Chondrocyte (in vitro differentiated cells): ENCODE results near the gene RAB44. TPM values are rescaled to one million over a fixed set of nuclear protein-coding genes. Genes with fewer than 3 reads are reported as not detected.

Experiments used
- DNase-seq: peaks from one replicate; pipeline ENCODE4 v3.0.0; 2021; ENCODE audit warnings: mixed read lengths, low spot score
- H3K27ac Mint-ChIP-seq: one replicate; pipeline ENCODE4 v1.8.0; 2021; ENCODE audit warnings: mild to moderate bottlenecking, moderate library complexity, mixed read lengths; ENCODE audit not compliant: unreplicated experiment
- H3K27me3 Mint-ChIP-seq: 2 replicates; pipeline ENCODE4 v1.8.0; 2021; ENCODE audit warnings: low read depth, mixed read lengths
- H3K36me3 Mint-ChIP-seq: 2 replicates; pipeline ENCODE4 v1.8.0; 2021; ENCODE audit warnings: low read depth, mixed read lengths
- H3K4me1 Mint-ChIP-seq: 2 replicates; pipeline ENCODE4 v1.8.0; 2021; ENCODE audit warnings: low read depth, mild to moderate bottlenecking, mixed read lengths
- H3K4me3 Mint-ChIP-seq: one replicate; pipeline ENCODE4 v1.8.0; 2021; ENCODE audit warnings: mild to moderate bottlenecking, moderate library complexity, mixed read lengths; ENCODE audit not compliant: unreplicated experiment
- H3K9me3 Mint-ChIP-seq: 2 replicates; pipeline ENCODE4 v1.8.0; 2021; ENCODE audit warnings: low read depth, mixed read lengths
- CTCF ChIP-seq: fragments of 200-600 bp; sonication (generic); IDR thresholded peaks from 2 replicates; pipeline ENCODE4 v1.5.0; 2021; ENCODE audit warnings: antibody characterized with exemption, mild to moderate bottlenecking, moderate library complexity
- total RNA-seq: library from RNA; stranded (reverse); gene quantifications from 3 replicates; pipeline ENCODE4 v1.2.1, GENCODE V29; 2021

RAB44 gene
- total RNA-seq, 1 donor from 2014 or later, result not detected

- H3K36me3 Mint-ChIP-seq, result peaks cover 2% of the 10 kb centered on the region
- no peak for DNase-seq
- H3K4me1 Mint-ChIP-seq, result no peaks in the 10 kb centered on the region
- no peak for TF ChIP-seq CTCF
- H3K9me3 Mint-ChIP-seq, result peaks cover 11% of the 10 kb centered on the region
- no peak overlapping the region for H3K27ac Mint-ChIP-seq
- peaks cover 9% of the 10 kb centered on the region for H3K27me3 Mint-ChIP-seq
- H3K4me3 Mint-ChIP-seq, result no peak overlapping the region
Observed at GRCh38 chr6:36751091-36751490, 53.5 kb downstream of the RAB44 start.

GRCh38 chr6:36751833-36752186, 54.2 kb downstream of the RAB44 start:
- Mint-ChIP-seq H3K36me3 (peaks cover under 1% of the 10 kb centered on the region), H3K27ac (no peak overlapping the region), H3K27me3 (peaks cover 4% of the 10 kb centered on the region), H3K4me1 (no peaks in the 10 kb centered on the region), H3K4me3 (no peak overlapping the region), H3K9me3 (peaks cover 11% of the 10 kb centered on the region)
- no peak for TF ChIP-seq CTCF
- DNase-seq, result no peak

DNA sequence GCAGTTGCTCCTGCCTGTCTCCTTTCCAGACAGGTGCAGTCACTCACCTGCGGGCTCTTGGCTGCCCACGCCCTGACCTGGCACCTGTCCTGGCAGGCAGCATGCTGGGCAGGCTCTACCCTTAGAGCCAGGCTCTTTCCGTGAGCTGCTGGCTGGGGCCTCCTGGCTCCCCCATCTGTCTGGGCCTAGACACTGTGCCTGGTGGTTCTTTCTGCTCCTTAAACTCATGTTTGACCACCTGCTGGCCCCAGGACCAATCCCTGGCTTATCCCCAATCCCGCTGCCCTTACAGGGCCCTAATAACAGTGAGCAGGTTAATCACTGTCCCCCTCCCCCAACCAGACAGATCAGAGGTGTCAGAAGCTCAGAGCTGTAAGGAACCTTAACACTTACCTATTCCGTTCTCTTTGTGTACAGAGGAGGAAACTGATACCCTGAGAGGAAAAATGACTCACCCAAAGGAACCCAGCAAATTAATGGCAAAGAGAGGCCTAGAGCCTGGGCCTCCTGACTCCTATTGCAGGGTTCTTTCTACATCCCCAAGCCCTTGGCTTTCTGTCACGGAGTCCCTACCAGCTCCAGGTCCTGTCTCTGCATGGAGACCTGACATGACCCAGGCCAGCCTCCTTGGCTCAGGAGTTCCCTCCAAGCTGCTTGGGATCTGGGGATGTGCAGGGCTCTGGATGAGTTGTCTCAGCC, 54.7 kb downstream of the RAB44 start:
- no peak overlapping the region for H3K4me3 Mint-ChIP-seq
- H3K4me1 Mint-ChIP-seq, result no peaks in the 10 kb centered on the region
- H3K27ac Mint-ChIP-seq, result no peak overlapping the region
- H3K36me3 Mint-ChIP-seq, result no peaks in the 10 kb centered on the region
- H3K9me3 Mint-ChIP-seq, result peaks cover 11% of the 10 kb centered on the region
- DNase-seq, result no peak
- TF ChIP-seq CTCF, result no peak
- H3K27me3 Mint-ChIP-seq, result no peaks in the 10 kb centered on the region

- no peak for DNase-seq
- H3K27me3 Mint-ChIP-seq, result no peaks in the 10 kb centered on the region
- TF ChIP-seq CTCF, result no peak
- no peak overlapping the region for H3K27ac Mint-ChIP-seq
- no peaks in the 10 kb centered on the region for H3K4me1 Mint-ChIP-seq
- H3K36me3 Mint-ChIP-seq, result no peaks in the 10 kb centered on the region
- no peak overlapping the region for H3K4me3 Mint-ChIP-seq
- peaks cover 11% of the 10 kb centered on the region for H3K9me3 Mint-ChIP-seq
Observed at GRCh38 chr6:36752886-36753506, 55.4 kb downstream of the RAB44 start.

GRCh38 chr6:36753671-36754405, 56.2 kb downstream of the RAB44 start:
- H3K27me3 Mint-ChIP-seq, result no peaks in the 10 kb centered on the region
- H3K9me3 Mint-ChIP-seq, result peaks cover 7% of the 10 kb centered on the region
- no peaks in the 10 kb centered on the region for H3K36me3 Mint-ChIP-seq
- H3K27ac Mint-ChIP-seq, result no peak overlapping the region
- H3K4me1 Mint-ChIP-seq, result no peaks in the 10 kb centered on the region
- no peak overlapping the region for H3K4me3 Mint-ChIP-seq
- DNase-seq, result no peak
- TF ChIP-seq CTCF, result no peak
